GM12872 (cell line): ENCODE results near the gene UPF1.

Experiments used
- TF ChIP-seq, protein P1 (sequence below): IDR thresholded peaks from 3 replicates; pipeline ENCODE4 v1.5.1; 2011; ENCODE audit warnings: low read depth, mild to moderate bottlenecking, low read length, moderate library complexity; ENCODE audit not compliant: insufficient read depth

UPF1 gene

DNA sequence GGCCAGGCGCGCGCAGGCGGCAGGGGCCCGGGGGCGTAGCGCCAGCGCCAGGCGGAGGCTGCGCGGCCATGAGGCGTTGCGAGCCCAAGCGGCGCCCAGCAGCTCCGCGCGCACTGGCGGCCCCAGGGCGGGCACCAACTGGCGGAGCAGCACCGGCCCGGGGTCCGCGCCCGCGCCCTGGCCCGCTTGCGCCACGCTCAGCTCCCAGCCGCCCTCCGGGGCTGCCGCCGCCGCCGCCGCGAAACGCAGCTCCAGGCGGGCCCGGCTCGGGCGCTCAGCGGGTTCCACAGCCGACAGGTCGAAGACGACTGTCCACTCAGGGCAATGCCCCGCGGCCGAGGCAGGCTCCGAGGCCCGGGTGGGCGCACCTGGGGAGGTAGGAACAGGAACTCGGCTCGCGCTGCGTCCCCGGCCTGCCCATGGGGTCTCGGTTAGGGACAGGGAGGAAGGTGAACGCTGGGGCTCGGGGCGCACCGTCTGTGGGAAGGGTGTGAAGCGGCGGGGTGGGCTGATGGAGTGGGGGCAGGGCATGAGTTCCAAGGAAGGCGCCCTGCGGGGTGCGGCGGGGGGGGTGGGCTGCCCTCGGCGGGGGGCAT lies 37.4 kb downstream of the UPF1 start:
- TF ChIP-seq, protein P1, sequence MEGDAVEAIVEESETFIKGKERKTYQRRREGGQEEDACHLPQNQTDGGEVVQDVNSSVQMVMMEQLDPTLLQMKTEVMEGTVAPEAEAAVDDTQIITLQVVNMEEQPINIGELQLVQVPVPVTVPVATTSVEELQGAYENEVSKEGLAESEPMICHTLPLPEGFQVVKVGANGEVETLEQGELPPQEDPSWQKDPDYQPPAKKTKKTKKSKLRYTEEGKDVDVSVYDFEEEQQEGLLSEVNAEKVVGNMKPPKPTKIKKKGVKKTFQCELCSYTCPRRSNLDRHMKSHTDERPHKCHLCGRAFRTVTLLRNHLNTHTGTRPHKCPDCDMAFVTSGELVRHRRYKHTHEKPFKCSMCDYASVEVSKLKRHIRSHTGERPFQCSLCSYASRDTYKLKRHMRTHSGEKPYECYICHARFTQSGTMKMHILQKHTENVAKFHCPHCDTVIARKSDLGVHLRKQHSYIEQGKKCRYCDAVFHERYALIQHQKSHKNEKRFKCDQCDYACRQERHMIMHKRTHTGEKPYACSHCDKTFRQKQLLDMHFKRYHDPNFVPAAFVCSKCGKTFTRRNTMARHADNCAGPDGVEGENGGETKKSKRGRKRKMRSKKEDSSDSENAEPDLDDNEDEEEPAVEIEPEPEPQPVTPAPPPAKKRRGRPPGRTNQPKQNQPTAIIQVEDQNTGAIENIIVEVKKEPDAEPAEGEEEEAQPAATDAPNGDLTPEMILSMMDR: no peak

DNA sequence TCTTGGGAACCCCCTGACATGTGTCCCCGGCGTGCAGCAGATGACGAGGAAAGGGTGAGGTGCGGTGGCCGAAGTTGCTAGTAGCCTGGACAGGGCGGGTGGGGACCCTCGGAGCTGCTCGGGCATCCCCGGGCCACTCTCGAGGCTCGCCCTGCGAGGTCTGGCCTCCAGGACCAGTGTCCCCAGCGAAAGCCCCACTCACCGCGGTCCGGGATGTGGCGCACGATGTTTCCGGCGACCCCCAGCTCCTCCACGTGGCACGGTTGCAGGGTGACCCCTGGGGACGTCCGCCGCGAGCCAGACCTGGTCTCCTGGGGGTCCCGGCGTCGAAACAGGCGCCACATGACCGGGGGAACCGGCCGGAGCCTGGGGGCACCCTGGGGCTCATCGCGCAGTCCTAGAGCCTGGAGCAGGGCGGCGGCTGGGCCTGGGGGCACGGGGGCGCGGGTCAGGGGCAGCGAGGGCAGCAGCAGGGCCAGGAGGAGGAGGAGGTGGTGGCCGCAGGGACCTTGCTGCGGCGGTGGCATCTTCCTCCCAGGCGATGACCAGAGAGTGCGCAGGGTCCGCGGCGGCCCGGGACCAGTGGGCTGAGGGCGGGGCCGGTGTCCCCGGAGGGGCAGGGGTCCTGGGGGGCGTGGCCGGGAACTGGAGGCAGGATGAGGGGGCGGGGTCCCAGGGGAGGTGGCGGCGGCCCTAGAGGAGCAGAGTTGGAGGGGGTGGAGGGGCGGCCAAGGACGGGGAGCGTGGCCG lies 38.2 kb downstream of the UPF1 start:
- TF ChIP-seq, protein P1: no peak

GRCh38 chr19:18870531-18871172 lies 38.9 kb downstream of the UPF1 start:
- TF ChIP-seq, protein P1: no peak

DNA sequence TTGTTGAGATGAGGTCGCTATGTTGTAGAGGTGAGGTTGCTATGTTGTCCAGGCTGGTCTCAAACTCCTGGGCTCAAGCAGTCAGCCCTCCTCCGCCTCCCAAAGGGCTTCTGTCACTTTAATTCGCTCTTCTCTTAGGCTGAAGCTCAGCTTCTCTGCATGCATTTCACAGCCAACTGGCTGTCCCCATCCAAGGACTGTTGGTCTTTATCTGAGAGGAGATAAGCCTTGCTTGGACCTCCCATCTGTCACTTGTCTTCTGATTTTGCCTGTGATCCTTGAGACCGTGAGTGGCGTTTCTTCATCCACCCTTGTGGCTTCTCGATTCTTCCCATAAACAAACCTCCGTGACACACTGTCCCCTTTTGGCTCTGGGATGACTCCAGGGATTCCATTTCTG lies 39.8 kb downstream of the UPF1 start:
- TF ChIP-seq, protein P1: no peak

- TF ChIP-seq, protein P1: no peak
Observed at GRCh38 chr19:18875726-18876125, 44.0 kb downstream of the UPF1 start.

- TF ChIP-seq, protein P1: no peak
Observed at GRCh38 chr19:18876865-18877264, 45.1 kb downstream of the UPF1 start.

DNA sequence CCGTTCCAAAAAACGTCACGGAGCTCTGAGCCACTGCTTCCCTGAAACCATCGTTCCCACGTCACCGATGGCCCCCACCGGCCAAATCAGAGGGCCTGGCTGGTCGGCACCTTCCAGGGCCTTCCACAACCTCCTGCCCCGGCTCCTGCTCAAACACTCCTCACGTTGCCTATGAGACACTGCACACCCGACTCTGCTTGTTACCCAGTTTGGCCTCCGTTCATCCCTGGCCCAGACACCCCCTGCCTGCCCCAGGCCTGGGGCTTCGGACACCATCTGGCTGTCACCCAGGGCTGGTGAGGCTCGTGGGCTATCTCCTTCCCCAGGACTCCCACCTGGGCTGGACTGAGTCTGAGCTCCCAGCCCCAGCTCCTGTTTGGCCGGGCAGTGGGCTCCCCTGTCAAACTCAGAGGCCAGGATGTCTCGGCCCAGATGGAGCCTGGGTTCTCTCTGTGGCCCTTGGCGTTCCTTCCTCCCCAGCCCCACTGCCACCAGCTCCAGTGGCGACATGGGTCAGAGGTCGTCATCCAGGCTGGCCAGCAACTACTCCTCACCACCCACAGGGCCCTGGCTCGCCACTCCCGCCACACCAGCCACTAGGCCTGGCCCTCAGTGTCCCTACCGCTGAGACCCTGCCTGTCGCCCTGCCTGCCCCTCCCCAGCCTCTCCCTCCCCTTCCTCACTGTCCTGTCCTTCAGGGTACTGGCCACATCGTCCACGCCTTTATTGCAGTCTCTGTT lies 46.5 kb downstream of the UPF1 start:
- TF ChIP-seq, protein P1: no peak
